HEK293T (cell line): Measurements from ENCODE around the gene NQO1.

ENCODE experiments used
- ARNT ChIP-seq: fragments of 450-650 bp; IDR thresholded peaks from 2 replicates; pipeline ENCODE4 v1.6.1; 2017; ENCODE audit warnings: mild to moderate bottlenecking
- BHLHE40 ChIP-seq: fragments of 450-650 bp; IDR thresholded peaks from 2 replicates; pipeline ENCODE4 v1.6.1; 2016; ENCODE audit warnings: mild to moderate bottlenecking, moderate library complexity, borderline replicate concordance
- ELF4 ChIP-seq: fragments of 450-650 bp; IDR thresholded peaks from 2 replicates; pipeline ENCODE4 v1.6.1; 2017; ENCODE audit warnings: antibody characterized with exemption
- FOXA1 ChIP-seq: fragments of 450-650 bp; IDR thresholded peaks from 2 replicates; pipeline ENCODE4 v1.6.1; 2016; ENCODE audit warnings: mild to moderate bottlenecking
- FOXK2 ChIP-seq: fragments of 450-650 bp; IDR thresholded peaks from 2 replicates; pipeline ENCODE4 v1.6.1; 2016; ENCODE audit warnings: mild to moderate bottlenecking
- HDGF ChIP-seq: fragments of 450-650 bp; IDR thresholded peaks from 2 replicates; pipeline ENCODE4 v1.6.1; 2017; ENCODE audit warnings: antibody characterized with exemption, borderline replicate concordance
- L3MBTL2 ChIP-seq: fragments of 450-650 bp; conservative IDR thresholded peaks from 2 replicates; pipeline ENCODE4 v1.6.1; 2016; ENCODE audit warnings: mild to moderate bottlenecking
- LEF1 ChIP-seq: fragments of 450-650 bp; IDR thresholded peaks from 2 replicates; pipeline ENCODE4 v1.6.1; 2017; ENCODE audit warnings: mild to moderate bottlenecking, borderline replicate concordance
- SP1 ChIP-seq: fragments of 450-650 bp; IDR thresholded peaks from 2 replicates; pipeline ENCODE4 v1.6.1; 2017
- SUZ12 ChIP-seq: fragments of 450-650 bp; IDR thresholded peaks from 2 replicates; pipeline ENCODE4 v1.6.1; 2016; ENCODE audit warnings: mild to moderate bottlenecking
- ZNF384 ChIP-seq: fragments of 450-650 bp; IDR thresholded peaks from 2 replicates; pipeline ENCODE4 v1.6.1; 2016

GRCh38 chr16:69745959-69746358 lies 19.6 kb upstream of the NQO1 start:
- TF ChIP-seq ZNF384 (no peak), BHLHE40 (no peak), SP1 (no peak), SUZ12 (no peak), ELF4 (no peak), LEF1 (no peak), ARNT (no peak), L3MBTL2 (no peak), HDGF (no peak), FOXK2 (no peak), FOXA1 (no peak)
